ENCODE measurements around the gene PRKCZ.

GRCh38 chr1:2080884-2081283 is 30.7 kb downstream of the PRKCZ start:
- TF ChIP-seq POLR2AphosphoS5 (IDR thresholded peaks at IDR 0.05; ENCODE audit: low read depth, low read length) (no peak), POLR2A (IDR thresholded peaks at IDR 0.05; ENCODE audit: low read depth, low read length) (no peak), TAF1 (IDR thresholded peaks at IDR 0.05; ENCODE audit: low read depth, low read length) (no peak)
